Measurements from ENCODE around the gene SHC2. TPM values are rescaled to one million over a fixed set of nuclear protein-coding genes. Genes with fewer than 3 reads are reported as not detected.
"Not testable (repeated sequence)": the region's sequence is repeated elsewhere in the genome, so short reads cannot be mapped to it uniquely, and the experiment has no call there.

Gene SHC2
- total RNA-seq, 4 donors from 2014 or later: 31.5 to 72.8 (median 48.8) TPM

GRCh38 chr19:455031-455705, 5.7 kb downstream of the SHC2 start:
- Histone ChIP-seq H3K4me1 (peaks cover 0 to 4% of the 10 kb centered on the region in 2 donors), H3K4me3 (replicated peaks in 1 of 3) (no peak overlapping the region), H3K27ac (no peak overlapping the region), H3K36me3 (no peaks in the 10 kb centered on the region), H3K27me3 (no peaks in the 10 kb centered on the region), H3K9me3 (no peaks in the 10 kb centered on the region)
- TF ChIP-seq POLR2A (IDR thresholded peaks at IDR 0.05): no peak
- TF ChIP-seq, protein P1, sequence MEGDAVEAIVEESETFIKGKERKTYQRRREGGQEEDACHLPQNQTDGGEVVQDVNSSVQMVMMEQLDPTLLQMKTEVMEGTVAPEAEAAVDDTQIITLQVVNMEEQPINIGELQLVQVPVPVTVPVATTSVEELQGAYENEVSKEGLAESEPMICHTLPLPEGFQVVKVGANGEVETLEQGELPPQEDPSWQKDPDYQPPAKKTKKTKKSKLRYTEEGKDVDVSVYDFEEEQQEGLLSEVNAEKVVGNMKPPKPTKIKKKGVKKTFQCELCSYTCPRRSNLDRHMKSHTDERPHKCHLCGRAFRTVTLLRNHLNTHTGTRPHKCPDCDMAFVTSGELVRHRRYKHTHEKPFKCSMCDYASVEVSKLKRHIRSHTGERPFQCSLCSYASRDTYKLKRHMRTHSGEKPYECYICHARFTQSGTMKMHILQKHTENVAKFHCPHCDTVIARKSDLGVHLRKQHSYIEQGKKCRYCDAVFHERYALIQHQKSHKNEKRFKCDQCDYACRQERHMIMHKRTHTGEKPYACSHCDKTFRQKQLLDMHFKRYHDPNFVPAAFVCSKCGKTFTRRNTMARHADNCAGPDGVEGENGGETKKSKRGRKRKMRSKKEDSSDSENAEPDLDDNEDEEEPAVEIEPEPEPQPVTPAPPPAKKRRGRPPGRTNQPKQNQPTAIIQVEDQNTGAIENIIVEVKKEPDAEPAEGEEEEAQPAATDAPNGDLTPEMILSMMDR (IDR thresholded peaks at IDR 0.05): no peak
- DNase-seq: no peak
- intact Hi-C loops (cut with DNase I): no loop called here
- WGBS, 2 donors: 97 to 99% methylated on average over 27 to 38 of the region's 39 CpGs

GRCh38 chr19:453606-454005, 7.2 kb downstream of the SHC2 start:
- TF ChIP-seq, protein P1 (IDR thresholded peaks at IDR 0.05): no peak
- TF ChIP-seq POLR2A (IDR thresholded peaks at IDR 0.05): no peak
- Histone ChIP-seq H3K27ac (no peak overlapping the region), H3K4me1 (no peaks in the 10 kb centered on the region), H3K27me3 (no peaks in the 10 kb centered on the region), H3K36me3 (no peaks in the 10 kb centered on the region), H3K4me3 (replicated peaks in 1 of 3) (no peak overlapping the region), H3K9me3 (no peaks in the 10 kb centered on the region)
- no peak for DNase-seq
- WGBS, 2 donors: 83 to 92% methylated on average over 18 to 20 of the region's 22 CpGs
- intact Hi-C loops (cut with DNase I): no loop called here

- H3K4me3 ChIP-seq (replicated peaks in 1 of 3): no peak overlapping the region
- no peak overlapping the region for H3K27ac ChIP-seq
- no peaks in the 10 kb centered on the region for H3K36me3 ChIP-seq
- intact Hi-C loops (cut with DNase I): no loop called here
- no peak for DNase-seq
- no peak for TF ChIP-seq POLR2A (IDR thresholded peaks at IDR 0.05)
- TF ChIP-seq, protein P1 (IDR thresholded peaks at IDR 0.05): no peak
- H3K4me1 ChIP-seq: no peaks in the 10 kb centered on the region
- no peaks in the 10 kb centered on the region for H3K27me3 ChIP-seq
- H3K9me3 ChIP-seq: no peaks in the 10 kb centered on the region
- WGBS, 2 donors: 85 to 95% methylated on average over 14 to 16 of the region's 16 CpGs
Observed at GRCh38 chr19:452829-453228, 8.0 kb downstream of the SHC2 start.

DNA sequence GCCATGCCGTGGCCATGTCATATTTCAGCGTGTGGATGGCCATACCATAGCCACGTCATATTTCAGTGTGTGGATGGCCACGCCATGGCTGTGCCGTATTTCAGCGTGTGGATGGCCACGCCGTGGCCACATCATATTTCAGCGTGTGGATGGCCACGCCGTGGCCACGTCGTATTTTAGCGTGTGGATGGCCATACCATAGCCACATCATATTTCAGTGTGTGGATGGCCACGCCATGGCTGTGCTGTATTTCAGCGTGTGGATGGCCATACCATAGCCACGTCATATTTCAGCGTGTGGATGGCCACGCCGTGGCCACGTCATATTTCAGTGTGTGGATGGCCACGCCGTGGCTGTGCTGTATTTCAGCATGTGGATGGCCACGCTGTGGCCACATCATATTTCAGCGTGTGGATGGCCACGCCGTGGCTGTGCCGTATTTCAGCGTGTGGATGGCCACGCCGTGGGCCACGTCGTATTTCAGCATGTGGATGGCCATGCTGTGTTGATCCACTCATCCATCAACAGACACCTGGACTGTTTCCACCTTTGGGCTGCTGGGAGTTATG, 9.8 kb downstream of the SHC2 start:
- intact Hi-C loops (cut with DNase I); H3K4me1 ChIP-seq; H3K4me3 ChIP-seq (replicated peaks in 1 of 3); H3K9me3 ChIP-seq; H3K27ac ChIP-seq; DNase-seq; H3K27me3 ChIP-seq; H3K36me3 ChIP-seq: not testable (repeated sequence)
- WGBS, 2 donors: 93 to 94% methylated on average over 31 to 33 of the region's 33 CpGs

DNA sequence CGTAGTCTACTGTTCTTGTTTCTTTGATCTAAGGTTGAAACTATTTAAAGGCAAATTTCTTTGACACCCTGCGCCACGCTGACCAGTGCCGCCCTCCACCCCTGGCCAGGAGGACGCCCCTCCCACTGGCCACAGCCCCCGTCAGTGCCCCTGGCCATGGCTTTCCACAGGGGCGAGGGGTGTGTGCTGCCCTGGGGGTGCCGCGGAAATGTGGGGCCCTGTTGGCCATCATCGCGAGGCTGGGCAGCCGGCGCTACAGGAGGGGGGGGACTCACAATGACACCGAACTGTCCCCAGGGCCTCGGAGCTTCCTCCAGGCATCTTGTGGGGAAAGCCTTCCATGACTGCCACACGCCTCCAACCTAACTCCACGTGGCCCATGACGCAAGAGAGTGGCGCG, 10.9 kb downstream of the SHC2 start:
- no peaks in the 10 kb centered on the region for H3K9me3 ChIP-seq
- H3K27ac ChIP-seq: no peak overlapping the region
- intact Hi-C loops (cut with DNase I): no loop called here
- no peak overlapping the region for H3K4me3 ChIP-seq (replicated peaks in 1 of 3)
- TF ChIP-seq, protein P1 (IDR thresholded peaks at IDR 0.05): no peak
- no peak for TF ChIP-seq POLR2A (IDR thresholded peaks at IDR 0.05)
- no peaks in the 10 kb centered on the region for H3K36me3 ChIP-seq
- no peak for DNase-seq
- H3K4me1 ChIP-seq: no peaks in the 10 kb centered on the region
- 92 to 95% methylated on average over 15 to 17 of the region's 20 CpGs for WGBS, 2 donors
- H3K27me3 ChIP-seq: no peaks in the 10 kb centered on the region

Measured in thyroid gland (tissue), 4 donors.